NB4 (cell line): ENCODE results near the gene CSNK1D.

ENCODE experiments used
- DNase-seq: peaks from one replicate; pipeline ENCODE4 v3.0.0; 2010; ENCODE audit warnings: low read depth
- H3K4me3 ChIP-seq: one replicate; pipeline ENCODE4 v1.5.1; 2011; ENCODE audit warnings: mild to moderate bottlenecking, low read depth, low read length, moderate library complexity
- MYC ChIP-seq: IDR thresholded peaks from 2 replicates; pipeline ENCODE4 v1.6.1; 2011; ENCODE audit warnings: low read depth, low read length
- POLR2A ChIP-seq: IDR thresholded peaks from 2 replicates; pipeline ENCODE4 v1.6.1; 2011; ENCODE audit warnings: mild to moderate bottlenecking; ENCODE audit not compliant: insufficient read length; ENCODE audit errors: extremely low read depth
- TF ChIP-seq, protein P1 (sequence below): IDR thresholded peaks from 2 replicates; pipeline ENCODE4 v1.6.1; 2011; ENCODE audit warnings: low read depth, low read length
- TF ChIP-seq, protein P2 (sequence below): IDR thresholded peaks from one replicate; pipeline ENCODE4 v1.5.1; 2012; ENCODE audit warnings: low read depth, low read length

The CSNK1D gene

DNA sequence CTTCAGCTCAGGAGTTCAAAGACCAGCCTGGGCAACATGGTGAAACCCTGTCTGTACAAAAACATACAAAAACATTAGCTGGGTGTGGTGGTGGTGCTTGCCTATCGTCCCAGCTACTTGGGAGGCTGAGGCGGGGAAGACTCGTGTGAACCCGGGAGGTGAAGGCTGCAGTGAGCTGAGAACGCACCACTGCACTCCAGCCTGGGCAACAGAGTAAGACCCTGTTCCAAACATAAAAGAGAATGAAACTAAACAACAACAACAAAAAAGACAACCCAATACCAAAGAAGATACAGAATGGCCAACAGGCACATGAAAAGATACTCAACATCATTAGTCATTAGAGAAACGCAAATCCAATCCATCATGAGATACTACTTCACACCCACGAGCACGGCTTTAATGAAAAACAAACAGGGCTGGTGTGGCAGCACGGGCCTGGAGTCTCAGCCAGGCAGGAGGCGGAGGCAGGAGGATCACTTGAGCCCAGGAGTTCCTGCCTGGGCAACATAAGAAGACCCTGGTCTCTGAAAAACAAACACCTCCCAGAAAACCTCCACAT, 52.1 kb downstream of the CSNK1D start:
- no peak for DNase-seq
- no peak overlapping the region for H3K4me3 ChIP-seq
- TF ChIP-seq, protein P1, sequence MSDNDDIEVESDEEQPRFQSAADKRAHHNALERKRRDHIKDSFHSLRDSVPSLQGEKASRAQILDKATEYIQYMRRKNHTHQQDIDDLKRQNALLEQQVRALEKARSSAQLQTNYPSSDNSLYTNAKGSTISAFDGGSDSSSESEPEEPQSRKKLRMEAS = no peak
- TF ChIP-seq MYC (no peak), POLR2A (no peak)
- TF ChIP-seq, protein P2, sequence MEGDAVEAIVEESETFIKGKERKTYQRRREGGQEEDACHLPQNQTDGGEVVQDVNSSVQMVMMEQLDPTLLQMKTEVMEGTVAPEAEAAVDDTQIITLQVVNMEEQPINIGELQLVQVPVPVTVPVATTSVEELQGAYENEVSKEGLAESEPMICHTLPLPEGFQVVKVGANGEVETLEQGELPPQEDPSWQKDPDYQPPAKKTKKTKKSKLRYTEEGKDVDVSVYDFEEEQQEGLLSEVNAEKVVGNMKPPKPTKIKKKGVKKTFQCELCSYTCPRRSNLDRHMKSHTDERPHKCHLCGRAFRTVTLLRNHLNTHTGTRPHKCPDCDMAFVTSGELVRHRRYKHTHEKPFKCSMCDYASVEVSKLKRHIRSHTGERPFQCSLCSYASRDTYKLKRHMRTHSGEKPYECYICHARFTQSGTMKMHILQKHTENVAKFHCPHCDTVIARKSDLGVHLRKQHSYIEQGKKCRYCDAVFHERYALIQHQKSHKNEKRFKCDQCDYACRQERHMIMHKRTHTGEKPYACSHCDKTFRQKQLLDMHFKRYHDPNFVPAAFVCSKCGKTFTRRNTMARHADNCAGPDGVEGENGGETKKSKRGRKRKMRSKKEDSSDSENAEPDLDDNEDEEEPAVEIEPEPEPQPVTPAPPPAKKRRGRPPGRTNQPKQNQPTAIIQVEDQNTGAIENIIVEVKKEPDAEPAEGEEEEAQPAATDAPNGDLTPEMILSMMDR = no peak

DNA sequence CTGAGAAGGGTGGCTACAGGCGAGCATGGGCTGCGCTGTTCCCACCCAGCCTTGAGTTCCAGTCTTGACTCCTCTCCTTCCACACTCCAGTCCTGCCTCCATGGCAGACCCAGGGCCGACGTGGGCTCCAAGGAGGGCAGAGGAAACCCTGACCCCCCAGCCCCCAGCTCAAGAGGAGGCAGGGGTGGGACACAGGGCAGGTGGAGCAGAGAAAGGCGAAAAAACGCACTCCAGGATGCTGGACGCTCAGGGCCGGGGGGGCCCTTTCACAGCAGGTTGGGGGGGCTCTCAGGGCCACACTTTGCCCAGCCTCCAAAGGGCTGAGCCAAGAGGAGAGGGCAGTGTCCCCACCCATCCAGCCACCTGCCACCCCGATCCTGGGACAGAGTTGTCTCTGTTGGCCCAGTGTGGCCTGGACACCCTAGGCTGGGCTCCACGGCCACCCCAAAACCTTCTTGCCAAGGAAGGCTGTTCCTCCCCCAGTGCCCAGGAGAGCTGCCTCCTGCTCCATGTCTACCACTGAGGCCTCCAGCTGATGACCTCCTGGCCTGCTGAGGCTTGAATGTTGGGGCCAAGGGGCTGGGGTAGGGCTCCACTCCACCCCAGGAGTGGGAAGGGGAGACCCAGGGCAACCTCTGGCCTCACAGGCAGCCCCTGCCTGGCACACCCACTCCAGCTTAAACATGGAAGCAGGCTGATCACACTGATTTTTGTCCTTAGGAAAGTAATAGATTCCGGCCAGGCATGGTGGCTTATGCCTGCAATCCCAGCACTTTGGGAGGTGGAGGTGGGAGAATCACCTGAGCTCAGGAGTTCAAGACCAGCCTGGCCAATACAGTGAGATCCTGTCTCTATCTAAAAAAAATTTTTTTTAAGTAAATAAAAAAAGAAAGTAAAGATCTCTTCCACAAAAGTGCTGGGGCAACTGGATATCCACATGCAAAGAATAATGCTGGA, 53.5 kb downstream of the CSNK1D start:
- no peak overlapping the region for H3K4me3 ChIP-seq
- TF ChIP-seq MYC = no peak
- TF ChIP-seq POLR2A = no peak
- TF ChIP-seq, protein P1 = no peak
- TF ChIP-seq, protein P2 = no peak
- DNase-seq = no peak

DNA sequence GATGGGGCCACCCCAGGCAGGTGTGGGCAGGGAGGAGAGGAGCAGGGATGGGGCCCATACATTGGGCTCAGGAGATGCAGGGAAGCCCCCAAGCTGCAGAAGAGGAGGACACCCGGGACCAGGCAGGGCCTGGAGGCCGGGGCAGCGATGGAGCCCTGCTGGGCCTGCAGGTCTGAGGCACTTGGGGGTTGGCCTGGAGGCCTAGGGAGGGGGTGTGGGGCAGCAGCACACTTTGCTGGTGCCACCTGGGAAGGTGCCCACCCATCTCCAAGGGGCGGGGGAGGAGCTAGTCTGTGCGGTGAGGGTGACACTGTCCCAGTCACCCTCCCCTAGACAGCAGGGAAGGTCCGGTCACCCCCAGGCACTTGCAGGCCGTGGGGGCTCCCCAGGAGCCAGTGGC, 54.4 kb downstream of the CSNK1D start:
- peak; percentile 4 for DNase-seq
- H3K4me3 ChIP-seq = no peak overlapping the region
- no peak for TF ChIP-seq MYC
- TF ChIP-seq, protein P2 = no peak
- TF ChIP-seq POLR2A = no peak
- TF ChIP-seq, protein P1 = no peak

DNA sequence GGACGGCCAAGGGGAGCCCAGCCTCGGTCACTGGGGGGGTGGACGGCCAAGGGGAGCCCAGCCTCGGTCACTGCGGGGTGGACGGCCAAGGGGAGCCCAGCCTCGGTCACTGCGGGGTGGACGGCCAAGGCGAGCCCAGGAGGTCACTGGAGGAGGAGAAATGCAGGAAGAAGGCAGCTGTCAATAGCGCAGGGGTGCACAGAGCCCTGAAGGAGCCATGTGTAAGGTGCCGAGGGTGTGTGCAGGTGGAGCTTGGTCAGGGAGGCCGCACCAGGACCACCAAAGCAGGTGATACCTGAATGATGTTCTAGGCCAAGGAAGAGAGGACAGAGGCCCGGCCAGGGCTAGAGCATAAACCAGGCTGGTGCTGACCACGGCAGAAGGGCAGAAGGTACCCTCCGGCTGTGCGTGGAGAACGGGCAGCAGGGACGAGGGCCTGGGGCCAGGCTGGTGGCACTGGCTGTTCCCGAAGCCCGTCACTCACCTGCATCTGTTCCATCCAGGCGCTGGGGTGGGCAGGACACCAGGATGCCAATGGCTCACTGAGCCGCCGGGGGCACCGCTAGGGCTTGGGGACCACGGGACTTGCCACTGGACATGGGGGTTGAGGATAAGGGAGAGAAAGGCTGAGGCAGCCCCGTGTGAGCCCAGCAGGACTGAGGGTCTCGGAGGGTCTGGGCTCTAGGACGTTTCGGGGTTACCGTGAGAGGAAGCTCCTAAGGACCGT, 55.0 kb downstream of the CSNK1D start:
- no peak overlapping the region for H3K4me3 ChIP-seq
- DNase-seq = peak; percentile 1
- no peak for TF ChIP-seq MYC
- TF ChIP-seq POLR2A = no peak
- TF ChIP-seq, protein P1 = no peak
- TF ChIP-seq, protein P2 = no peak

DNA sequence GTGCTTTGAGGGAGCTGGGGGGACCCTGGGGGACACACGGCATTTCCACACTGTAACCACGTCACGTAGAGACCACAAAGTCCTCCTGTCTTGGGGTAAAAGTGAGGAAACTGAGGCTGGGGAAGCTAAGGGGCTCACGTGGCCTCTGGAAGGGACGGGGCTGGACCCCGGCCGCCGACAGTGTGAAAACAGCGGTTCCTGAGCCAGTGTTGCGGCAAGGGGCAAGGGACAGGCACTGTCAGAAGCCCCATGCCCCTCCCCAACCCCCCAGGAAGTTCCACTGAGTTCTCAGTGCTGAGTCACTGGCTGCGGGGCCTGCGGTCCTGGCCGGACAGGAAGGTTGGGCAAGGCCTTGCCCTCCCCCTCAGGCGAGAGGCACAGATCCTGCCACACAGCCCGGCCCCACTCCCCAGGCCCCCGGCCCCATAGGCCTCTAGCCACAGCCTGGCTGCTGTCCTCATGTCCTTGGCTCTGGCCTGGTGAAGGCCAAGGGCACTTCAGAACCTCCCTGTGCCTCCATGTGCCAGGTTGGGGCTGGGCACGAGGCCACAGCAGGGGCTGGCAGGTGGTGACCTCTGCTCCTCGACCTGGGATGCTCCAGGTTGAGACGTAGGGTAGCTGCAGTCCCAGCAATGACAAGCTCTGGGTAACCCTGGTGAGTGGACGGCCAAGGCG, 55.8 kb downstream of the CSNK1D start:
- peak; percentile 96 for DNase-seq
- H3K4me3 ChIP-seq = peak overlapping the region; percentile 30

More for the DNA sequence above, 55.8 kb downstream of the CSNK1D start:
- peak; percentile 7 for TF ChIP-seq POLR2A
- TF ChIP-seq, protein P1 = peak; percentile 69
- TF ChIP-seq, protein P2 = no peak
- TF ChIP-seq MYC = peak; percentile 80
